ENCODE data around the gene MRC2. TPM values are rescaled to one million over a fixed set of nuclear protein-coding genes. Genes with fewer than 3 reads are reported as not detected.
A peak's percentile ranks its signal among the peaks of the same experiment; 100 is the strongest.

The MRC2 gene
- total and polyA plus RNA-seq, 2 of the 13 experiments (the other 11 are each of a cell fraction or from before 2014, with no cell fraction given) = not detected

DNA sequence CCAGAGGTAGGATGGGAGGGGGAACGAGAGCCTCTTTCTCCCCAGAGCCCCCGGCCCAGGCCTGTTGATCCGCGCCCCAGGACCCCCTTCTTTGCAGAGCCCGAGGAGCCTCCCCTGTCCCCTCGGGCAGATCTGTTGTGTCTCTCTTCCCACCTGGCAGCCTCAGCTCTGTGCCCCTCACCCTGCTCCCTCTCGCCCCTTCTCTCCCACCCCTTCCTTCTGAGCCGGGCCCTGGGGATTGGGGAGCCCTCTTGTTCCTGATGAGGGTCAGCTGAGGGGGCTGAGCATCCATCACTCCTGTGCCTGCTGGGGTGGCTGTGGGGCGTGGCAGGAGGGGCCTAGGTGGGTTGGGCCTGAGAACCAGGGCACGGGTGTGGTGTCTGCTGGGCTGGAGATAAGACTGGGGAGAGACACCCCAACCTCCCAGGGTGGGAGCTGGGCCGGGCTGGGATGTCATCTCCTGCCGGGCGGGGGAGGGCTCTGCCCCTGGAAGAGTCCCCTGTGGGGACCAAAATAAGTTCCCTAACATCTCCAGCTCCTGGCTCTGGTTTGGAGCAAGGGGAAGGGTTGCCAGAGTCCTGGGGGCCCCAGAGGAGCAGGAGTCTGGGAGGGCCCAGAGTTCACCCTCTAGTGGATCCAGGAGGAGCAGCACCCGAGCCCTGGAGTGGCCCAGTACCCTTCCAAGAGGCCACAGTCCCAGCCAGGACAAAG is 65.4 kb downstream of the MRC2 start:
- ChIA-PET POLR2A (no interaction called here), CTCF (ENCODE audit: low intra/inter-chr PET ratio, low total read pairs) (no interaction called here)
- WGBS (ENCODE audit: low lambda C conversion rate) = 30% methylated on average over 10 of the region's 14 CpGs
- in situ Hi-C loops (cut with HindIII; ENCODE audit: extremely low pct_ligation_motif_present, low pct_unique_long_range_greater_than_20kb) = no loop called here
- Histone ChIP-seq H3K9me3 (ENCODE audit: low read length) (no peaks in the 10 kb centered on the region), H3K27ac (ENCODE audit: extremely low read length, insufficient read depth, low read length) (no peak overlapping the region), H3K4me2 (ENCODE audit: low read depth, low read length) (no peak overlapping the region), H3K4me3 (replicated peaks in 1 of 3; ENCODE audit: insufficient read depth in 1 of 3, low read depth in 2 of 3, low read length in 3 of 3) (no peak overlapping the region), H2AFZ (ENCODE audit: low read length) (no peak overlapping the region), H3K79me2 (ENCODE audit: insufficient read depth, low read length) (no peaks in the 10 kb centered on the region), H3K9ac (ENCODE audit: insufficient read depth, low read depth, low read length) (no peak overlapping the region), H4K20me1 (ENCODE audit: insufficient read depth, low read length) (0 out of 2 replicates have a peak, but pooled peaks cover 7% of the 10 kb centered on the region), H3K36me3 (replicated peaks in 1 of 2; ENCODE audit: control insufficient read depth in 1 of 2, insufficient read depth in 2 of 2, low read length in 2 of 2) (no peaks in the 10 kb centered on the region), H3K4me1 (ENCODE audit: insufficient read depth, low read length) (peaks cover 7% of the 10 kb centered on the region), H3K27me3 (ENCODE audit: control insufficient read depth in 1 of 2, insufficient read depth in 2 of 2, low read length in 2 of 2) (peaks cover 13 to 44% of the 10 kb centered on the region in 2 experiments)
- DNase-seq (ENCODE audit: low spot score) = peak; percentile 24
- FAIRE-seq = no peak
- intact Hi-C loops (cut with micrococcal nuclease; ENCODE audit: unreplicated experiment) = no loop called here
- 0 out of 2 replicates have a peak, but pooled peaks have one; percentile 34 for TF ChIP-seq RAD21 (CRISPR knock-in tag; IDR thresholded peaks at IDR 0.05)
- no peak for TF ChIP-seq YY1 (IDR thresholded peaks at IDR 0.05; ENCODE audit: insufficient read depth, insufficient replicate concordance, low read depth, low read length)
- peak; percentile 23; the same call in 1 of the 2 replicates for TF ChIP-seq STAG1 (CRISPR knock-in tag; IDR thresholded peaks at IDR 0.05)
- TF ChIP-seq, protein P1, sequence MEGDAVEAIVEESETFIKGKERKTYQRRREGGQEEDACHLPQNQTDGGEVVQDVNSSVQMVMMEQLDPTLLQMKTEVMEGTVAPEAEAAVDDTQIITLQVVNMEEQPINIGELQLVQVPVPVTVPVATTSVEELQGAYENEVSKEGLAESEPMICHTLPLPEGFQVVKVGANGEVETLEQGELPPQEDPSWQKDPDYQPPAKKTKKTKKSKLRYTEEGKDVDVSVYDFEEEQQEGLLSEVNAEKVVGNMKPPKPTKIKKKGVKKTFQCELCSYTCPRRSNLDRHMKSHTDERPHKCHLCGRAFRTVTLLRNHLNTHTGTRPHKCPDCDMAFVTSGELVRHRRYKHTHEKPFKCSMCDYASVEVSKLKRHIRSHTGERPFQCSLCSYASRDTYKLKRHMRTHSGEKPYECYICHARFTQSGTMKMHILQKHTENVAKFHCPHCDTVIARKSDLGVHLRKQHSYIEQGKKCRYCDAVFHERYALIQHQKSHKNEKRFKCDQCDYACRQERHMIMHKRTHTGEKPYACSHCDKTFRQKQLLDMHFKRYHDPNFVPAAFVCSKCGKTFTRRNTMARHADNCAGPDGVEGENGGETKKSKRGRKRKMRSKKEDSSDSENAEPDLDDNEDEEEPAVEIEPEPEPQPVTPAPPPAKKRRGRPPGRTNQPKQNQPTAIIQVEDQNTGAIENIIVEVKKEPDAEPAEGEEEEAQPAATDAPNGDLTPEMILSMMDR (CRISPR knock-in tag; IDR thresholded peaks at IDR 0.05) = peak; percentile 53
- TF ChIP-seq, protein P2, sequence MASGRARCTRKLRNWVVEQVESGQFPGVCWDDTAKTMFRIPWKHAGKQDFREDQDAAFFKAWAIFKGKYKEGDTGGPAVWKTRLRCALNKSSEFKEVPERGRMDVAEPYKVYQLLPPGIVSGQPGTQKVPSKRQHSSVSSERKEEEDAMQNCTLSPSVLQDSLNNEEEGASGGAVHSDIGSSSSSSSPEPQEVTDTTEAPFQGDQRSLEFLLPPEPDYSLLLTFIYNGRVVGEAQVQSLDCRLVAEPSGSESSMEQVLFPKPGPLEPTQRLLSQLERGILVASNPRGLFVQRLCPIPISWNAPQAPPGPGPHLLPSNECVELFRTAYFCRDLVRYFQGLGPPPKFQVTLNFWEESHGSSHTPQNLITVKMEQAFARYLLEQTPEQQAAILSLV (CRISPR knock-in tag; IDR thresholded peaks at IDR 0.05; ENCODE audit: borderline replicate concordance) = no peak
- TF ChIP-seq, protein P3, sequence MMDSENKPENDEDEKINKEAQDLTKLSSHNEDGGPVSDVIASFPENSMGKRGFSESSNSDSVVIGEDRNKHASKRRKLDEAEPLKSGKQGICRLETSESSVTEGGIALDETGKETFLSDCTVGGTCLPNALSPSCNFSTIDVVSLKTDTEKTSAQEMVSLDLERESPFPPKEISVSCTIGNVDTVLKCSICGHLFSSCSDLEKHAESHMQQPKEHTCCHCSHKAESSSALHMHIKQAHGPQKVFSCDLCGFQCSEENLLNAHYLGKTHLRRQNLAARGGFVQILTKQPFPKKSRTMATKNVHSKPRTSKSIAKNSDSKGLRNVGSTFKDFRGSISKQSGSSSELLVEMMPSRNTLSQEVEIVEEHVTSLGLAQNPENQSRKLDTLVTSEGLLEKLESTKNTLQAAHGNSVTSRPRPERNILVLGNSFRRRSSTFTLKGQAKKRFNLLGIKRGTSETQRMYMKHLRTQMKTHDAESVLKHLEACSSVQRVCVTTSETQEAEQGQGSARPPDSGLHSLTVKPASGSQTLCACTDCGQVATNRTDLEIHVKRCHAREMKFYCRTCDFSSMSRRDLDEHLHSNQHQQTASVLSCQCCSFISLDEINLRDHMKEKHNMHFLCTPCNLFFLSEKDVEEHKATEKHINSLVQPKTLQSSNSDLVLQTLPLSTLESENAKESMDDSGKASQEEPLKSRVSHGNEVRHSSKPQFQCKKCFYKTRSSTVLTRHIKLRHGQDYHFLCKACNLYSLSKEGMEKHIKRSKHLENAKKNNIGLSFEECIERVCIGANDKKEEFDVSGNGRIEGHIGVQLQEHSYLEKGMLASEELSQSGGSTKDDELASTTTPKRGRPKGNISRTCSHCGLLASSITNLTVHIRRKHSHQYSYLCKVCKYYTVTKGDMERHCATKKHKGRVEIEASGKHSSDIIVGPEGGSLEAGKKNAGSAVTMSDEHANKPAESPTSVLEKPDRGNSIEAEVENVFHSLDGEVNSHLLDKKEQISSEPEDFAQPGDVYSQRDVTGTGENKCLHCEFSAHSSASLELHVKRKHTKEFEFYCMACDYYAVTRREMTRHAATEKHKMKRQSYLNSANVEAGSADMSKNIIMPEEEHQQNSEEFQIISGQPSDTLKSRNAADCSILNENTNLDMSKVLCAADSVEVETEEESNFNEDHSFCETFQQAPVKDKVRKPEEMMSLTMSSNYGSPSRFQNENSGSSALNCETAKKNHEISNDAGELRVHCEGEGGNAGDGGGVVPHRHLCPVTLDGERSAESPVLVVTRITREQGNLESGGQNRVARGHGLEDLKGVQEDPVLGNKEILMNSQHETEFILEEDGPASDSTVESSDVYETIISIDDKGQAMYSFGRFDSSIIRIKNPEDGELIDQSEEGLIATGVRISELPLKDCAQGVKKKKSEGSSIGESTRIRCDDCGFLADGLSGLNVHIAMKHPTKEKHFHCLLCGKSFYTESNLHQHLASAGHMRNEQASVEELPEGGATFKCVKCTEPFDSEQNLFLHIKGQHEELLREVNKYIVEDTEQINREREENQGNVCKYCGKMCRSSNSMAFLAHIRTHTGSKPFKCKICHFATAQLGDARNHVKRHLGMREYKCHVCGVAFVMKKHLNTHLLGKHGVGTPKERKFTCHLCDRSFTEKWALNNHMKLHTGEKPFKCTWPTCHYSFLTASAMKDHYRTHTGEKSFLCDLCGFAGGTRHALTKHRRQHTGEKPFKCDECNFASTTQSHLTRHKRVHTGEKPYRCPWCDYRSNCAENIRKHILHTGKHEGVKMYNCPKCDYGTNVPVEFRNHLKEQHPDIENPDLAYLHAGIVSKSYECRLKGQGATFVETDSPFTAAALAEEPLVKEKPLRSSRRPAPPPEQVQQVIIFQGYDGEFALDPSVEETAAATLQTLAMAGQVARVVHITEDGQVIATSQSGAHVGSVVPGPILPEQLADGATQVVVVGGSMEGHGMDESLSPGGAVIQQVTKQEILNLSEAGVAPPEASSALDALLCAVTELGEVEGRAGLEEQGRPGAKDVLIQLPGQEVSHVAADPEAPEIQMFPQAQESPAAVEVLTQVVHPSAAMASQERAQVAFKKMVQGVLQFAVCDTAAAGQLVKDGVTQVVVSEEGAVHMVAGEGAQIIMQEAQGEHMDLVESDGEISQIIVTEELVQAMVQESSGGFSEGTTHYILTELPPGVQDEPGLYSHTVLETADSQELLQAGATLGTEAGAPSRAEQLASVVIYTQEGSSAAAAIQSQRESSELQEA (CRISPR knock-in tag; IDR thresholded peaks at IDR 0.05; ENCODE audit: not compliant biosample characterization) = no peak
- TF ChIP-seq, protein P4, sequence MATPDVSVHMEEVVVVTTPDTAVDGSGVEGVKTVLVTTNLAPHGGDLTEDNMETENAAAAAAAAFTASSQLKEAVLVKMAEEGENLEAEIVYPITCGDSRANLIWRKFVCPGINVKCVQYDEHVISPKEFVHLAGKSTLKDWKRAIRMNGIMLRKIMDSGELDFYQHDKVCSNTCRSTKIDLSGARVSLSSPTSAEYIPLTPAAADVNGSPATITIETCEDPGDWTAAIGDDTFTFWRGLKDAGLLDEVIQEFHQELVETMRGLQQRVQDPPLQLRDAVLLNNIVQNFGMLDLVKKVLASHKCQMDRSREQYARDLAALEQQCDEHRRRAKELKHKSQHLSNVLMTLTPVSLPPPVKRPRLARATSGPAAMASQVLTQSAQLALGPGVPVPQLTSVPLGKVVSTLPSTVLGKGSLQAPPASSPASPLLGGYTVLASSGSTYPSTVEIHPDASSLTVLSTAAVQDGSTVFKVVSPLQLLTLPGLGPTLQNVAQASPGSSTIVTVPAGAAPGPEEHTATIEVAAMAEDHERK (CRISPR knock-in tag; IDR thresholded peaks at IDR 0.05; ENCODE audit: low read depth) = no peak
- BruUV-seq (replicated peaks) = no TSS peak
- ATAC-seq = peak; percentile 84

Measured in HepG2 (cell line).